AG10803 (cell line): Measurements from ENCODE around the gene PLA2G7.
"Not testable (repeated sequence)": the region's sequence is repeated elsewhere in the genome, so short reads cannot be mapped to it uniquely, and the experiment has no call there.

Experiments used
- DNase-seq: peaks from one replicate; pipeline ENCODE4 v3.0.0; 2010; ENCODE audit warnings: low read depth
- H3K4me3 ChIP-seq: 2 replicates; pipeline ENCODE4 v1.5.1; 2011; ENCODE audit warnings: mild to moderate bottlenecking, low read length, control low read depth
- CTCF ChIP-seq: conservative IDR thresholded peaks from 2 replicates; pipeline ENCODE4 v1.5.1; 2011; ENCODE audit warnings: mild to moderate bottlenecking, low read length, control low read depth, inconsistent platforms

Gene PLA2G7

GRCh38 chr6:46773201-46773855, 38.2 kb upstream of the PLA2G7 start:
- H3K4me3 ChIP-seq, result no peak overlapping the region
- no peak for TF ChIP-seq CTCF
- DNase-seq, result no peak

GRCh38 chr6:46772762-46773161, 37.6 kb upstream of the PLA2G7 start:
- TF ChIP-seq CTCF, result no peak
- DNase-seq, result no peak
- H3K4me3 ChIP-seq, result no peak overlapping the region

GRCh38 chr6:46772016-46772415, 36.8 kb upstream of the PLA2G7 start:
- no peak overlapping the region for H3K4me3 ChIP-seq
- no peak for TF ChIP-seq CTCF
- no peak for DNase-seq

- H3K4me3 ChIP-seq, result no peak overlapping the region
- no peak for DNase-seq
- no peak for TF ChIP-seq CTCF
Observed at GRCh38 chr6:46764961-46765360, 29.8 kb upstream of the PLA2G7 start.

GRCh38 chr6:46764280-46764679, 29.1 kb upstream of the PLA2G7 start:
- not testable (repeated sequence) for DNase-seq, H3K4me3 ChIP-seq

GRCh38 chr6:46763466-46763865, 28.3 kb upstream of the PLA2G7 start:
- H3K4me3 ChIP-seq, result no peak overlapping the region
- TF ChIP-seq CTCF, result no peak
- no peak for DNase-seq

- no peak for DNase-seq
- TF ChIP-seq CTCF, result no peak
- H3K4me3 ChIP-seq, result no peak overlapping the region
Observed at GRCh38 chr6:46760925-46761324, 25.8 kb upstream of the PLA2G7 start.
